ENCODE results near the gene FBXO44. TPM values are rescaled to one million over a fixed set of nuclear protein-coding genes. Genes with fewer than 3 reads are reported as not detected.

The FBXO44 gene
- total RNA-seq, 1 experiment from 2014 or later = 70.8 TPM

DNA sequence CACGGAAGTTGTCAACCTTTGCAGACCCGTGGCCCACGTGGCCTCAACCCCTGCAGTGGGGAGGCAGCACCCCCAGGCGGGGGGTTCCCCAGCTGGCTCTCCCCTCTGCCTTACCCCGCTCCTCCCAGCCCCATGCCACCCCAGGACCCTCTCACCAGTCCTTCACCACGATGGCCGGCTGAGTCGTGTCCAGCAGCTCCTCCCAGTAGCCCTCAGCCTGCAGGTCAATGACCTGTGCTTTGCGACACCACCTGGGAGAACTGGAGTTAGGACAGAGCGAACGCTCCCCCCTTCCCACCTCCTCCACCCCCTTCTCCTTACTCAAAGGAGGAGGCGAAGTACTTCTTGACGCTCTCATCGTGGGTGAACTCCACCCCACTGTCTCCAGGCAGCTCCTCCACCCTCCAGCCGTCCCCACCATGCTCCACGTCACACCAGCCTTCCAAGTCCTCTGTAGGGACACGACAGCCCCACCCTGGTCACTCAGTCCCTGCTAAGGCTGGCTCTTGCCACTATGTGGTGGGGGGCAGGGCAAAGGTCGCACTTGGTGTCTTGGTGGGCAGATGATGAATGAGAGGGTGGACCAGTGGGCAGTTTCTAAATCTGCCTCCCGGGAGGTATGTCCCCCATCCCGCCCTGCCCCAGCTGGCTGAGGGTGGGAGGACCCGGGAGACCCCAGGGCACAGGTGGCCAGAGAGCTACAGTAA lies 4.9 kb upstream of the FBXO44 start:
- TF ChIP-seq TCF7L2 (IDR thresholded peaks at IDR 0.05; ENCODE audit: low read depth, low read length) (no peak), SIN3A (IDR thresholded peaks at IDR 0.05; ENCODE audit: borderline replicate concordance, insufficient read depth, low read depth, low read length) (no peak), CTCF (IDR thresholded peaks at IDR 0.05) (no peak), POLR2AphosphoS5 (IDR thresholded peaks at IDR 0.05; ENCODE audit: low read depth, low read length) (no peak)
- TF ChIP-seq, protein P1, sequence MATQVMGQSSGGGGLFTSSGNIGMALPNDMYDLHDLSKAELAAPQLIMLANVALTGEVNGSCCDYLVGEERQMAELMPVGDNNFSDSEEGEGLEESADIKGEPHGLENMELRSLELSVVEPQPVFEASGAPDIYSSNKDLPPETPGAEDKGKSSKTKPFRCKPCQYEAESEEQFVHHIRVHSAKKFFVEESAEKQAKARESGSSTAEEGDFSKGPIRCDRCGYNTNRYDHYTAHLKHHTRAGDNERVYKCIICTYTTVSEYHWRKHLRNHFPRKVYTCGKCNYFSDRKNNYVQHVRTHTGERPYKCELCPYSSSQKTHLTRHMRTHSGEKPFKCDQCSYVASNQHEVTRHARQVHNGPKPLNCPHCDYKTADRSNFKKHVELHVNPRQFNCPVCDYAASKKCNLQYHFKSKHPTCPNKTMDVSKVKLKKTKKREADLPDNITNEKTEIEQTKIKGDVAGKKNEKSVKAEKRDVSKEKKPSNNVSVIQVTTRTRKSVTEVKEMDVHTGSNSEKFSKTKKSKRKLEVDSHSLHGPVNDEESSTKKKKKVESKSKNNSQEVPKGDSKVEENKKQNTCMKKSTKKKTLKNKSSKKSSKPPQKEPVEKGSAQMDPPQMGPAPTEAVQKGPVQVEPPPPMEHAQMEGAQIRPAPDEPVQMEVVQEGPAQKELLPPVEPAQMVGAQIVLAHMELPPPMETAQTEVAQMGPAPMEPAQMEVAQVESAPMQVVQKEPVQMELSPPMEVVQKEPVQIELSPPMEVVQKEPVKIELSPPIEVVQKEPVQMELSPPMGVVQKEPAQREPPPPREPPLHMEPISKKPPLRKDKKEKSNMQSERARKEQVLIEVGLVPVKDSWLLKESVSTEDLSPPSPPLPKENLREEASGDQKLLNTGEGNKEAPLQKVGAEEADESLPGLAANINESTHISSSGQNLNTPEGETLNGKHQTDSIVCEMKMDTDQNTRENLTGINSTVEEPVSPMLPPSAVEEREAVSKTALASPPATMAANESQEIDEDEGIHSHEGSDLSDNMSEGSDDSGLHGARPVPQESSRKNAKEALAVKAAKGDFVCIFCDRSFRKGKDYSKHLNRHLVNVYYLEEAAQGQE (IDR thresholded peaks at IDR 0.05; ENCODE audit: insufficient read depth in 1 of 2, low read depth in 2 of 2, low read length in 1 of 2) = no peak
- intact Hi-C loops (cut with micrococcal nuclease; ENCODE audit: unreplicated experiment) (loop anchor here (5.0 to 10.0 kb wide), 3 partner anchors 68 to 615 kb away; no protein-coding TSS in a partner anchor), in situ Hi-C loops (cut with HindIII; ENCODE audit: low pct_unique_long_range_greater_than_20kb, low sequenced_read_pairs) (no loop called here)
- H3K9me3 ChIP-seq (ENCODE audit: control insufficient read depth, insufficient read depth, low read depth, low read length) = no peaks in the 10 kb centered on the region
- no peaks in the 10 kb centered on the region; the same call in 1 of the 2 replicates for H3K36me3 ChIP-seq (ENCODE audit: control insufficient read depth, insufficient read depth, low read length)
- H3K27ac ChIP-seq (ENCODE audit: low read length) = no peak overlapping the region
- BruUV-seq (replicated peaks) = TSS peak; percentile 33
- POLR2A ChIA-PET = interaction anchor here (0.7 kb wide), 1 partner anchor 71 kb away, joined by 7 read pairs; no protein-coding TSS in a partner anchor
- CTCF ChIA-PET = interaction anchor here (0.6 to 1.1 kb wide), 3 partner anchors 13 to 380 kb away, joined by 3 to 7 read pairs (median 4); no protein-coding TSS in a partner anchor
- H3K27me3 ChIP-seq (ENCODE audit: control insufficient read depth, insufficient read depth, low read length) = no peaks in the 10 kb centered on the region
- no peak overlapping the region for H3K4me3 ChIP-seq (ENCODE audit: low read depth in 2 of 2, low read length in 2 of 2)
- ATAC-seq (no peak), DNase-seq (ENCODE audit: low read depth, low spot score) (no peak)
- H3K4me1 ChIP-seq (ENCODE audit: control insufficient read depth, insufficient read depth, low read length) = peaks cover 25% of the 10 kb centered on the region

DNA sequence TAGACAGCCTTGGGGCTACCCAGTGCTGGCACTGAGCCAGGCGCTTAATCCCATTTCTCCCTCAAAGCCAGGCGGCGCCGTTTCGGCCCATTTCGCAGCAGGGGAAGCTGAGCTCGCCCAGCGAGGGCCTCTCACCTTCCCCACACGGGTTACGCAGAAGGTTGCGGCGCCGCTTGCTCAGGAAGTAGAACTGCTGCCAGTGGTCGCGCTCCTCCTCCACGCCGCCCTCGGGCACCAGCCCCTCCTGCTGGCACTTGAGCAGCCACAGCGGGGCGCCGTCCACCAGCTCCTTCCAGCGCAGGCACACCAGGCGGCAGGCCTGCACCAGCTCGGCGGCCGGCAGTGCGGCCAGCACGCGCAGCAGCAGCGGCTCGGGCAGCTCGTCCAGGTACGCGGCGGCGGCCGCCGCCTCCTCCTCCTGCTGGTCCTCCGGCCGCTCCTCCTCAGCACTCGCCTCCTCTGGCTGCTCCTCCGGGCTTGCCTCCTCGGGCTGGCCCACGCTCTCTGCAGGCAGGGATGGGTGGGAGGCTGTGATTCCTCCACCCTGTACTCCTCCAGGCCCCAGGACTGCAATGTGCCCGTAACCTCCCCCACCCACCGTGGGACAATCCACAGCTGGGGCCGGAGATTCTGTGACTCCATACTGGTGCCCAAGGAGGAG lies 4.2 kb upstream of the FBXO44 start:
- no peaks in the 10 kb centered on the region for H3K27me3 ChIP-seq (ENCODE audit: control insufficient read depth, insufficient read depth, low read length)
- ATAC-seq (peak; percentile 44), DNase-seq (ENCODE audit: low read depth, low spot score) (no peak)
- TF ChIP-seq TCF7L2 (IDR thresholded peaks at IDR 0.05; ENCODE audit: low read depth, low read length) (no peak), CTCF (IDR thresholded peaks at IDR 0.05) (peak; percentile 85), SIN3A (IDR thresholded peaks at IDR 0.05; ENCODE audit: borderline replicate concordance, insufficient read depth, low read depth, low read length) (no peak), POLR2AphosphoS5 (IDR thresholded peaks at IDR 0.05; ENCODE audit: low read depth, low read length) (no peak)
- TF ChIP-seq, protein P1 (IDR thresholded peaks at IDR 0.05; ENCODE audit: insufficient read depth in 1 of 2, low read depth in 2 of 2, low read length in 1 of 2) = no peak
- peaks cover 26% of the 10 kb centered on the region for H3K4me1 ChIP-seq (ENCODE audit: control insufficient read depth, insufficient read depth, low read length)
- peak overlapping the region; percentile 57; the same call in 1 of the 2 replicates for H3K27ac ChIP-seq (ENCODE audit: low read length)
- no peaks in the 10 kb centered on the region; the same call in 1 of the 2 replicates for H3K36me3 ChIP-seq (ENCODE audit: control insufficient read depth, insufficient read depth, low read length)
- ChIA-PET POLR2A (interaction anchor here (0.7 kb wide), 1 partner anchor 28 kb away, joined by 3 read pairs; no protein-coding TSS in a partner anchor), CTCF (interaction anchor here (0.5 to 0.6 kb wide), 3 partner anchors 72 to 410 kb away, joined by 4 to 8 read pairs (median 7); no protein-coding TSS in a partner anchor)
- BruUV-seq (replicated peaks) = no TSS peak
- 0 out of 4 replicates have a peak overlapping the region, but pooled peaks of 1 of the 2 experiments have one; percentile 8 for H3K4me3 ChIP-seq (ENCODE audit: low read depth in 2 of 2, low read length in 2 of 2)
- intact Hi-C loops (cut with micrococcal nuclease; ENCODE audit: unreplicated experiment) (loop anchor here (5.0 kb wide), 1 partner anchor 67 kb away; no protein-coding TSS in a partner anchor), in situ Hi-C loops (cut with HindIII; ENCODE audit: low pct_unique_long_range_greater_than_20kb, low sequenced_read_pairs) (no loop called here)
- H3K9me3 ChIP-seq (ENCODE audit: control insufficient read depth, insufficient read depth, low read depth, low read length) = no peaks in the 10 kb centered on the region

Measured in Panc1 (cell line).